Naive thymus-derived CD4-positive, alpha-beta T cell (primary cell): ENCODE data around the gene RPS28. TPM values are rescaled to one million over a fixed set of nuclear protein-coding genes. Genes with fewer than 3 reads are reported as not detected.
"Not testable (repeated sequence)": the region's sequence is repeated elsewhere in the genome, so short reads cannot be mapped to it uniquely, and the experiment has no call there.

Experiments
- ATAC-seq: fragments of 150-1000 bp; cut with Tn5 transposase; 2 replicates; pipeline ENCODE4 v1.10.0; 2021; ENCODE audit warnings: mild to moderate bottlenecking, moderate library complexity
- CTCF ChIA-PET: fragments of 350-600 bp; sonication (Branson Sonifier 250); formaldehyde crosslinking; loops from one replicate; lab custom pipeline; 2021; ENCODE audit warnings: antibody characterized with exemption; lab: Charles Lee
- POLR2A ChIA-PET: fragments of 350-600 bp; sonication (Branson Sonifier 250); formaldehyde crosslinking; loops from one replicate; lab custom pipeline; 2021; ENCODE audit warnings: antibody characterized with exemption, inconsistent platforms; lab: Charles Lee
- DNase-seq, 9 donors: peaks; one replicate each; pipeline versions ENCODE4 v3.0.0 to v3.0.0-alpha.2; 2020 to 2022; ENCODE audit warnings: mixed read lengths in 1 of 9
- H3K27ac ChIP-seq: one replicate; pipeline ENCODE4 v1.7.0; 2013; ENCODE audit warnings: mild to moderate bottlenecking, low read depth, low read length, moderate library complexity
- H3K27me3 ChIP-seq, 2 donors: one replicate each; pipeline ENCODE4 v1.7.0; 2013; ENCODE audit warnings: low read length in 2 of 2, mild to moderate bottlenecking in 2 of 2, moderate library complexity in 2 of 2; ENCODE audit not compliant: control insufficient read depth in 2 of 2, insufficient read depth in 2 of 2
- H3K36me3 ChIP-seq, 3 experiments: 1 replicate in 2 of 3; 2 replicates in 1 of 3; pipeline ENCODE4 v1.7.0; 2013; ENCODE audit warnings: low read length in 3 of 3, mild to moderate bottlenecking in 3 of 3, moderate library complexity in 1 of 3; ENCODE audit not compliant: insufficient read depth in 3 of 3, control insufficient read depth in 2 of 3
- H3K4me1 ChIP-seq, 2 donors: one replicate each; pipeline ENCODE4 v1.7.0; 2013; ENCODE audit warnings: low read length in 2 of 2, mild to moderate bottlenecking in 2 of 2, moderate library complexity in 1 of 2; ENCODE audit not compliant: control insufficient read depth in 2 of 2, insufficient read depth in 2 of 2
- H3K4me3 ChIP-seq: 2 replicates; pipeline ENCODE4 v1.7.0; 2013; ENCODE audit warnings: mild to moderate bottlenecking, low read length
- H3K9me3 ChIP-seq, 3 experiments: 1 replicate in 2 of 3; 2 replicates in 1 of 3; pipeline ENCODE4 v1.7.0; 2013; ENCODE audit warnings: low read length in 3 of 3; ENCODE audit not compliant: control insufficient read depth in 2 of 3
- H3K27ac Mint-ChIP-seq, 9 donors: one replicate each; pipeline ENCODE4 v1.8.0; 2020 to 2022; ENCODE audit warnings: mixed read lengths in 9 of 9, mild to moderate bottlenecking in 8 of 9, moderate library complexity in 5 of 9, inconsistent platforms in 2 of 9
- H3K27me3 Mint-ChIP-seq, 5 donors: one replicate each; pipeline ENCODE4 v1.8.0; 2021 to 2022; ENCODE audit warnings: mixed read lengths in 5 of 5, mild to moderate bottlenecking in 1 of 5
- H3K36me3 Mint-ChIP-seq, 5 donors: one replicate each; pipeline ENCODE4 v1.8.0; 2020 to 2022; ENCODE audit warnings: mixed read lengths in 5 of 5, mild to moderate bottlenecking in 3 of 5, inconsistent platforms in 1 of 5
- H3K4me1 Mint-ChIP-seq, 7 donors: one replicate each; pipeline ENCODE4 v1.8.0; 2020 to 2022; ENCODE audit warnings: mixed read lengths in 7 of 7, mild to moderate bottlenecking in 3 of 7, inconsistent platforms in 1 of 7
- H3K4me3 Mint-ChIP-seq, 10 donors: one replicate each; pipeline ENCODE4 v1.8.0; 2020 to 2022; ENCODE audit warnings: mild to moderate bottlenecking in 10 of 10, mixed read lengths in 10 of 10, moderate library complexity in 6 of 10, inconsistent platforms in 2 of 10
- H3K9me3 Mint-ChIP-seq, 11 donors: one replicate each; pipeline ENCODE4 v1.8.0; 2020 to 2022; ENCODE audit warnings: mixed read lengths in 11 of 11, mild to moderate bottlenecking in 4 of 11, inconsistent platforms in 1 of 11, moderate library complexity in 1 of 11
- intact Hi-C, 2 donors: fragments of 100-400 bp; cut with micrococcal nuclease; formaldehyde crosslinking; loops; one replicate each; pipeline ENCODE4 v1.15.1; 2023
- polyA plus RNA-seq, 2 donors: library from polyadenylated mRNA; unstranded; fragments of 300-500 nt; fragmentation: Illumina TruSeq; gene quantifications; one replicate each; pipeline ENCODE4 v1.2.3, GENCODE V29; 2021
- total RNA-seq, 6 experiments: library from RNA in 5 of 6; stranded (reverse) in 5 of 6; gene quantifications; 1 replicate in 5 of 6; 2 replicates in 1 of 6; pipeline ENCODE4 v1.2.3 and lab custom pipeline; 2021 to 2026

Gene RPS28
- total and polyA plus RNA-seq, 7 experiments from 2014 or later: 2,319 to 4,111 (median 3,564) TPM

- POLR2A ChIA-PET: interaction anchor here (0.9 to 4.8 kb wide), 2 partner anchors 9 to 13 kb away, joined by 3 to 31 read pairs; partner anchors contain the start of genes NDUFA7 and RPS28
- intact Hi-C loops: loop anchor here (1.0 to 10.0 kb wide), 7 partner anchors 12 to 1114 kb away; partner anchors contain the start of genes NDUFA7 (in 2 of the 2), RAB11B (in 2 of the 2), RPS28 (in 2 of the 2) and PNPLA6 (in 1 of the 2)
- H3K4me3 Mint-ChIP-seq: peak overlapping the region; percentile 89 to 97 (median 92)
These were observed 12.4 kb upstream of the RPS28 start for GRCh38 chr19:8308891-8309291.

GRCh38 chr19:8310342-8311055 lies 10.8 kb upstream of the RPS28 start:
- Mint-ChIP-seq H3K27me3 (no peaks in the 10 kb centered on the region), H3K36me3 (peaks cover 0 to 15% (median 0%) of the 10 kb centered on the region in 5 donors), H3K4me1 (peaks cover 18 to 38% (median 31%) of the 10 kb centered on the region in 7 donors), H3K27ac (no peak overlapping the region), H3K9me3 (no peaks in the 10 kb centered on the region), H3K4me3 (no peak overlapping the region)
- ATAC-seq (no peak), DNase-seq (no peak)
- CTCF ChIA-PET: interaction anchor here (1.3 kb wide), 1 partner anchor 10 kb away, joined by 3 read pairs; no protein-coding TSS in a partner anchor
- intact Hi-C loops: no loop called here
- Histone ChIP-seq H3K4me3 (no peak overlapping the region), H3K36me3 (peaks cover 0 to 56% (median 0%) of the 10 kb centered on the region in 3 experiments), H3K27ac (no peak overlapping the region), H3K9me3 (no peaks in the 10 kb centered on the region), H3K27me3 (no peaks in the 10 kb centered on the region), H3K4me1 (peaks cover 20 to 22% of the 10 kb centered on the region in 2 donors)
- POLR2A ChIA-PET: interaction anchor here (4.8 kb wide), 1 partner anchor 11 kb away, joined by 31 read pairs; the partner anchor contains the start of genes NDUFA7 and RPS28

More at GRCh38 chr19:8308891-8309291, 12.4 kb upstream of the RPS28 start:
- no peak for DNase-seq
- Mint-ChIP-seq H3K9me3 (no peaks in the 10 kb centered on the region), H3K36me3 (peaks cover 0 to 14% (median 0%) of the 10 kb centered on the region in 5 donors), H3K27me3 (no peaks in the 10 kb centered on the region), H3K4me1 (peaks cover 18 to 38% (median 35%) of the 10 kb centered on the region in 7 donors), H3K27ac (peak overlapping the region in 8 of 9 donors; percentile 79 to 97 (median 92))
- Histone ChIP-seq H3K4me1 (peaks cover 20 to 22% of the 10 kb centered on the region in 2 donors), H3K27ac (peak overlapping the region; percentile 89), H3K36me3 (peaks cover 0 to 50% (median 0%) of the 10 kb centered on the region in 3 experiments), H3K9me3 (no peaks in the 10 kb centered on the region), H3K4me3 (peak overlapping the region; percentile 83), H3K27me3 (no peaks in the 10 kb centered on the region)
- ATAC-seq: no peak
- CTCF ChIA-PET: interaction anchor here (1.1 kb wide), 1 partner anchor 11 kb away, joined by 5 read pairs; no protein-coding TSS in a partner anchor

GRCh38 chr19:8311461-8312260 lies 9.6 kb upstream of the RPS28 start:
- Histone ChIP-seq H3K27ac (no peak overlapping the region), H3K27me3 (no peaks in the 10 kb centered on the region), H3K9me3 (no peaks in the 10 kb centered on the region), H3K36me3 (peaks cover 0 to 68% (median 0%) of the 10 kb centered on the region in 3 experiments), H3K4me1 (peaks cover 16 to 18% of the 10 kb centered on the region in 2 donors), H3K4me3 (no peak overlapping the region)
- Mint-ChIP-seq H3K4me3 (no peak overlapping the region), H3K36me3 (peaks cover 0 to 18% (median 0%) of the 10 kb centered on the region in 5 donors), H3K4me1 (peaks cover 16 to 30% (median 24%) of the 10 kb centered on the region in 7 donors), H3K27ac (no peak overlapping the region), H3K27me3 (no peaks in the 10 kb centered on the region), H3K9me3 (no peaks in the 10 kb centered on the region)
- ATAC-seq: no peak
- POLR2A ChIA-PET: interaction anchor here (4.8 kb wide), 1 partner anchor 10 kb away, joined by 31 read pairs; the partner anchor contains the start of genes NDUFA7 and RPS28
- DNase-seq: peak in 1 of 9 donors; percentile 2
- intact Hi-C loops: no loop called here
- CTCF ChIA-PET: interaction anchor here (1.3 kb wide), 1 partner anchor 9 kb away, joined by 3 read pairs; no protein-coding TSS in a partner anchor

- intact Hi-C loops, DNase-seq, H3K9me3 ChIP-seq, H3K27ac ChIP-seq, CTCF ChIA-PET, H3K9me3 Mint-ChIP-seq, H3K27me3 Mint-ChIP-seq, H3K4me3 Mint-ChIP-seq, ATAC-seq, POLR2A ChIA-PET, H3K4me3 ChIP-seq, H3K4me1 ChIP-seq, H3K27me3 ChIP-seq, H3K27ac Mint-ChIP-seq: not testable (repeated sequence)
- H3K4me1 Mint-ChIP-seq: peaks cover 2 to 17% (median 11%) of the 10 kb centered on the region in 7 donors
- peaks cover 0 to 14% (median 0%) of the 10 kb centered on the region in 5 donors for H3K36me3 Mint-ChIP-seq
- peaks cover 0 to 63% (median 0%) of the 10 kb centered on the region in 3 experiments for H3K36me3 ChIP-seq
These were observed 6.2 kb upstream of the RPS28 start for GRCh38 chr19:8314981-8315640.

- H3K36me3 ChIP-seq: peaks cover 0 to 57% (median 0%) of the 10 kb centered on the region in 3 experiments
- Mint-ChIP-seq H3K9me3 (no peaks in the 10 kb centered on the region), H3K4me1 (peaks cover 8 to 24% (median 17%) of the 10 kb centered on the region in 7 donors), H3K27ac (peak overlapping the region in 1 of 9 donors; percentile 30), H3K4me3 (no peak overlapping the region), H3K36me3 (peaks cover 0 to 8% (median 0%) of the 10 kb centered on the region in 5 donors), H3K27me3 (no peaks in the 10 kb centered on the region)
- POLR2A ChIA-PET: no interaction called here
- no peaks in the 10 kb centered on the region for H3K27me3 ChIP-seq
- CTCF ChIA-PET: no interaction called here
- peaks cover 13 to 15% of the 10 kb centered on the region in 2 donors for H3K4me1 ChIP-seq
- ATAC-seq (no peak), DNase-seq (no peak)
- no peak overlapping the region for H3K27ac ChIP-seq
- no peaks in the 10 kb centered on the region for H3K9me3 ChIP-seq
- H3K4me3 ChIP-seq: no peak overlapping the region
- intact Hi-C loops: no loop called here
These were observed 4.8 kb upstream of the RPS28 start for GRCh38 chr19:8316351-8317125.
